AG04449 (cell line): ENCODE results near the gene PDCD7.
"Not testable (repeated sequence)": the region's sequence is repeated elsewhere in the genome, so short reads cannot be mapped to it uniquely, and the experiment has no call there.

Experiments
- CTCF ChIA-PET: fragments of 350-600 bp; formaldehyde crosslinking; extraction: SDS; loops from one replicate; lab custom pipeline; 2021; ENCODE audit warnings: antibody characterized with exemption; lab: Yijun Ruan, JAX
- POLR2A ChIA-PET: fragments of 400-600, 350-600 bp; formaldehyde crosslinking; extraction: SDS; loops from one replicate; lab custom pipeline; 2020; ENCODE audit warnings: antibody characterized with exemption, inconsistent platforms; lab: Yijun Ruan, JAX
- DNase-seq: peaks from one replicate; pipeline ENCODE4 v3.0.0-alpha.2; 2010; ENCODE audit warnings: low read depth, low spot score
- H3K4me3 ChIP-seq: 2 replicates; pipeline ENCODE4 v1.5.1; 2011; ENCODE audit warnings: low read depth, mild to moderate bottlenecking, control low read depth, low read length
- TF ChIP-seq, protein P1 (sequence below): IDR thresholded peaks from one replicate; pipeline ENCODE4 v1.5.1; 2011; ENCODE audit warnings: mild to moderate bottlenecking, moderate library complexity, low read length, control low read depth, inconsistent platforms; ENCODE audit not compliant: insufficient read depth; ENCODE audit errors: missing control alignments

PDCD7 gene

DNA sequence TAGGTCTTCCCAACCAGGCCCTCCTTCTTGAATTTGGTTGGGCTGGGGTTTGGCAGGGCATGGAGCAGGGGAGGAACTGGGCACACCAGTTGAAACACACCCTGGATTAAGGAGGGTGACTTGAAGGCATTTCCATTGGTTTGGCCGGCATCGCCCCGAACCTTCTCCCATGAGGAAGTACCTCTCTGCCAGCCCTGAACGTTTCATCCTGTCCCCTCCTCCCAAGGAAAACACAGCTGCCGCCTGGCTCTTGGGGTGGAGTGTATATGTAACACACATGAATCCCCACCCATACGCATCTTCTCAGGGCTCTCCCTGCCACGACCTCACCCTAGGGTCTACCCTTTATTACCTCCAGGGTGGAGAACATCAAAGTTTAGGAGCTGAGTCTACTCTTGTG lies 33.2 kb downstream of the PDCD7 start:
- H3K4me3 ChIP-seq = no peak overlapping the region
- ChIA-PET POLR2A (no interaction called here), CTCF (interaction anchor here (0.6 to 8.3 kb wide), 14 partner anchors 12 to 371 kb away, joined by 3 to 133 read pairs (median 6); partner anchors contain the start of genes KBTBD13, RASL12 and UBAP1L)
- DNase-seq = no peak
- TF ChIP-seq, protein P1, sequence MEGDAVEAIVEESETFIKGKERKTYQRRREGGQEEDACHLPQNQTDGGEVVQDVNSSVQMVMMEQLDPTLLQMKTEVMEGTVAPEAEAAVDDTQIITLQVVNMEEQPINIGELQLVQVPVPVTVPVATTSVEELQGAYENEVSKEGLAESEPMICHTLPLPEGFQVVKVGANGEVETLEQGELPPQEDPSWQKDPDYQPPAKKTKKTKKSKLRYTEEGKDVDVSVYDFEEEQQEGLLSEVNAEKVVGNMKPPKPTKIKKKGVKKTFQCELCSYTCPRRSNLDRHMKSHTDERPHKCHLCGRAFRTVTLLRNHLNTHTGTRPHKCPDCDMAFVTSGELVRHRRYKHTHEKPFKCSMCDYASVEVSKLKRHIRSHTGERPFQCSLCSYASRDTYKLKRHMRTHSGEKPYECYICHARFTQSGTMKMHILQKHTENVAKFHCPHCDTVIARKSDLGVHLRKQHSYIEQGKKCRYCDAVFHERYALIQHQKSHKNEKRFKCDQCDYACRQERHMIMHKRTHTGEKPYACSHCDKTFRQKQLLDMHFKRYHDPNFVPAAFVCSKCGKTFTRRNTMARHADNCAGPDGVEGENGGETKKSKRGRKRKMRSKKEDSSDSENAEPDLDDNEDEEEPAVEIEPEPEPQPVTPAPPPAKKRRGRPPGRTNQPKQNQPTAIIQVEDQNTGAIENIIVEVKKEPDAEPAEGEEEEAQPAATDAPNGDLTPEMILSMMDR = no peak

DNA sequence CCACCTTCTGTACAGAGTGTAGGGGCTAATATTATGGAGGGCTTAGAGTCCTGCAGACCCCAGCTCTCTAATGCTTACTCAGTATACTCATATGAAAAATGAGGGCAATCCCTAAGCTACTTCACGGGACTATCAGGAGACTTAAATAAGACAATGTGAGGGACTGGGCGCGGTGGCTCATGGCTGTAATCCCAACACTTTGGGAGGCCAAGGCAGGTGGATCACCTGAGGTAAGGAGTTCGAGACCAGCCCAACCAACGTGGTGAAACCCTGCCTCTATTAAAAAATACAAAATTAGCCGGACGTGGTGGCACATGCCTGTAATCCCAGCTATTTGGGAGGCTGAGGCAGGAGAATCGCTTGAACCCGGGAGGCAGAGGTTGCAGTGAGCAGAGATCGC lies 33.8 kb downstream of the PDCD7 start:
- POLR2A ChIA-PET, DNase-seq, H3K4me3 ChIP-seq: not testable (repeated sequence)
- CTCF ChIA-PET = interaction anchor here (1.7 to 8.3 kb wide), 4 partner anchors 13 to 46 kb away, joined by 12 to 133 read pairs (median 98); partner anchors contain the start of genes KBTBD13 and UBAP1L

DNA sequence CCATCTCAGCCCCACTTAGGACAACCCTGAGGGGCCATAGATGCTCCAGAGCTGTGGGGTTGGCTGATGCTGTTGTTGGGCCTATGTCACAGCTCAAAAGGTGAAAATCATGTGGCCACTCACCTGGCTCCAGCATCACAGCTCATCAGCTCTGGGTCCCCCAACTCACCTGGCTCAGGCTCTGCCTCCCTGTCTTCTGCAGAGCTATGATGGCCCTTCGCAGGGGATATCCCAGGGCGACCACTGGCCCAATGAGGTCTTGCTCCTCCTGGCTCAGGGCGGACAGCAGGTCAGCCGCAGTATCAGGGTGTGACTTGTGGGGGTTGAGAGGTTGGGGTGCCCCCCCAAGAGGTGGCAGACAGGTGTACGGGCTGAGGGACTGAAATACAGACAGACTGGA lies 34.3 kb downstream of the PDCD7 start:
- H3K4me3 ChIP-seq = no peak overlapping the region
- ChIA-PET POLR2A (no interaction called here), CTCF (interaction anchor here (1.7 to 8.3 kb wide), 3 partner anchors 13 to 45 kb away, joined by 12 to 117 read pairs (median 79); partner anchors contain the start of genes KBTBD13 and UBAP1L)
- no peak for DNase-seq
- TF ChIP-seq, protein P1 = no peak

DNA sequence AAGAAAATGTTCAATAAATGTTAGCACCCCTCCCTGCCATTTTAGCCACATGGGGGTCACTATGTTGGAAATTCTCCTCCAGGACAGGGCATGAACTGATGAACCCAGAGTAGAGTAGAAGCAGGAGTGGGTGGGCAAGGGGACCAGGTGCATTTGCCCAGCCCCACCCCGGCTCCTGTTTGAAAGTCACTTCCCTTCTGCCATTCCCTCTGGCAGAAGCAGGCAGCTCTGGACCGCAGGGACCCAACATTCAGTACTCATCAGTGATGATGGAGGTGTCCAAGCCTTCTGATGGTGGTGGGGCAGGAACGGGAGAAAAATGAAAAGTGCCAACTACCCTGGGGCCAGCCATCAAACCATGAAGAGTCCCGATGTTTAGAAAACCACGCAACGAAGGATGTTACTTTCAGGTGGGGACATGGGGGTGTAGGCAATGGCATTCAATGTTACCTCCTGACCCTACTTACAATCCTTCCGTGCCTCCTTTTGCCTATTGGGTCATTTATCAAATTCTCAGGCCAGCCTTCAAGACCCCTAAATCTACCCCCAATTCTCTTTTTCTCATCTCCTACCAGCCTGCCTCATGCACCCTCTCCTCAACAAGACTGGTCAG lies 35.9 kb downstream of the PDCD7 start:
- TF ChIP-seq, protein P1 = no peak
- ChIA-PET CTCF (interaction anchor here (1.3 to 8.3 kb wide), 3 partner anchors 11 to 45 kb away, joined by 4 to 117 read pairs (median 6); partner anchors contain the start of gene KBTBD13), POLR2A (no interaction called here)
- H3K4me3 ChIP-seq = no peak overlapping the region
- DNase-seq = no peak

DNA sequence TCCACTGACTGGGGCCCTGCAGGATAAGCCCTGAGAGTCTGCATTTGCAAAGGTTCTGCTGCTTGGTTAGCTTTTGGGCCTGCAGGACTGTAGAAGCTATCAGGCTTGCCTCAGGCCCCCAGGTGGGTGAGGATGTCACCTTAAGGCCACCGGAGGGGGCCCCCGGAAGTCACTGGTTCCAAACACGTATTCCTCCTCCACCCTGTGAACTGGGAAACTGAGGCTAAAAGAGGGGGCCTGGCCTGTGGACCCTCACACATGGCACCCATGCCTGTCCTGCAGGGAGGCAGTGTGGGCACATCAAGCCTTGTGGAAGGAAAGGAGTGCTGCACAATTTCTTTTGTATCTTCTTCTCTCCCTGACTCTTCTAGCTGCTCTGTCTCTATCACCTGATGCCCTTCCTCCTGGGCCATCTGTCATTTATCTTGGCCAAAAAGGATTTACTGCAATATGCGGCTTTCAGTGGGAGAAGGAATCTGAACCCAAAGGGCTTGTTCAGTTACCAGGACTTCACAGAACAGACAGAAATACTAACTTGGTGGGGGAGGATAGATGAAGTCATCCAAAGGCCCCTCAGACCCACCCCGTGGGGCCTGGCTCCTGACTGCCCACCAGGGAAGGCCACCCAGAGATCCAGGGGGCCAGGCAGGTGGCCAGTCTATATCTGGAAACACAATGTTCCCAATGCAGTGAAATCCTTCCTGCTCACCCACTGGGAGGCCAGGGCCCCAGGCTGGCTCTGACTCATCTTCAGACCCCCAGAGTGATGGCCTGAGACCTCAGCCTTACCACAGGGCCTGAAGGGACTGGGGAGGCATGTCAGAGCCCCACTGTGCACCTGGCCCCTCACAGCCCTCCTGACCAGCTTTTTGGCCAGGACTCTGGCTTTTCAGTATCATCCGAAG lies 36.9 kb downstream of the PDCD7 start:
- ChIA-PET POLR2A (no interaction called here), CTCF (interaction anchor here (0.6 to 5.4 kb wide), 6 partner anchors 10 to 61 kb away, joined by 3 to 39 read pairs (median 5); no protein-coding TSS in a partner anchor)
- TF ChIP-seq, protein P1 = no peak

DNA sequence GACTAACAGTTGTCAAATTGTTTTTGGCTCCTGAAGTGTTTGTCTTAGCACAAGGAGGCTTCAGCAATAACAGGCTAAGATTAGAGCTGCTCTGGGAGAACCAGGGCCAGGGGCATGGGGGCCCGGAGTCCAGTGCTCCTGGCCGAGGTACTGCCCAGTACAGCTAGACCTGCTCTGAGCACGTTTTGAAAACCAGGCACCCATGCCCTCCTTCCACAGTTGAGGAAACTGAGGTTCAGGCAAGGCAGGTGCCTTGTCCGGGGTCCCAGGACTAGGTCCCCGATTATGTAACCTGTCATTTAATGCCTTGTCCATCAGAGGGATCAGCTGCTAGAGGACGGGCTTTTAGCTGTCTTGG lies 37.9 kb downstream of the PDCD7 start:
- H3K4me3 ChIP-seq = no peak overlapping the region
- POLR2A ChIA-PET = interaction anchor here (0.8 kb wide), 1 partner anchor 11 kb away, joined by 3 read pairs; no protein-coding TSS in a partner anchor
- CTCF ChIA-PET = interaction anchor here (1.0 to 5.4 kb wide), 8 partner anchors 8 to 62 kb away, joined by 3 to 39 read pairs (median 6); partner anchors contain the start of gene KBTBD13
- TF ChIP-seq, protein P1 = no peak
- DNase-seq = no peak

More for the DNA sequence above, 36.9 kb downstream of the PDCD7 start:
- H3K4me3 ChIP-seq = no peak overlapping the region
- no peak for DNase-seq
